Activated CD8-positive, alpha-beta memory T cell treated with anti-CD3 and anti-CD28 coated beads for 4 hours (primary cell): Measurements from ENCODE around the gene DCTN4.
"Not testable (repeated sequence)": the region's sequence is repeated elsewhere in the genome, so short reads cannot be mapped to it uniquely, and the experiment has no call there.

Source experiments
- DNase-seq, 2 donors: peaks; one replicate each; pipeline ENCODE4 v3.0.0-alpha.2; 2020; ENCODE audit warnings: low read depth in 2 of 2

Gene DCTN4

DNA sequence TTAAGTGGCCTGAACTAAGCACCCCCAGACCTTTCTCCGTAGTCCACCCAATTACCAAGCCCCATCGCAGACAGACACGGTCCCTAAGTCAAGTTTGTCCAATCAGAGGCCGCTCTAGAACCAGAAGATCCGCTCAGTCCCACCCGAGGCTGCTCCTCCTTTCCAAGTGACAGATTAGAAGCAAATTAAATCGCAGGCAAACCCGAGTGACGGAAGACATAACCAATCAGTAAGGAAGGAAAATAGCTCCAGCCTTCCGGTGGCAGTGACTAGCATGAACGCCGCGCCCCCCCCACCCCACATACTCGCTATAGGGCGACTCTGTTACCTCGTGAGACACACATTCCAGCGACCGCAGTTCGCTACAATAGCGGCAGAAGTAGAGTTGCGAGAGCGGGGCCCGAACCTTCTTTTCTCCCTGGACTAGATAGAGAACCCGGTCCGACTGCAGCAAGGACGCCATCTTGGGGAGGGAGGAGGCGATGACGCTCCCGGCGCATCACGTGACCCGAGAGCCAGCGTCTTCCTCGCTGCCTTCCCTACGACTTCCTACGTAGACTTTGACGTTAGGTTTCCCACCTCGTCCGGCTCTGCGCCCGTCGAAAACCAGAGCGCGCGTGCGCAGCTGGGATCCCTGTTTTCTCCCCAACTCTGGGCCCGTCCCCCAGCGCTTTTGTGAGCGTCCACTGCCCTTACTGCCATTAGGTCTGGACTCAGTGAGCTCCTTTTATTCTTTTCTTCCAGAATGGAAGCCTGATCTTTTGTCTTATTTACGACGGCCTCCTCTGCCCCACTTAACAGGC lies at the start of gene DCTN4:
Gene DCTN4 (minus strand): TSS at position 487 of the 803 bp plus-strand sequence. CDS start 24 bp downstream, at position 463.
- peak; percentile 85 to 90 for DNase-seq

DNA sequence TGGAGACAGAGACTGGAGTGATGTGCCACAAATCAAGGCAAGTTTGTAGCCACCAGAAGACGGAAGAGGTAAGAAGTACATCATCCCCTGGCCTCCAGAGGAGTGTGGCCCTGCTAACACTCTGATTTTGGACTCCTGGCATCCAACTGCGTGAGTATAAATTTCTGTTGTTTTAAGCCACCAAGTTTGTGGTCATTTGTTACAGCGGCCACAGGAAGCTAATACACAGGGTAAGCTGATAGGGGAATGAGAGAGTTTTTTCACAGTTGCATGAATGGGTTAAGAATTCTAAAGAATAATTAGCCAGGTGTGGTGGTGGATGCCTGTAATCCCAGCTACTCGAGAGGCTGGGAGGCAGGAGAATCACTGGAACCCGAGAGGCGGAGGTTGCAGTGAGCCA lies 45.6 kb upstream of the DCTN4 start:
- no peak for DNase-seq

DNA sequence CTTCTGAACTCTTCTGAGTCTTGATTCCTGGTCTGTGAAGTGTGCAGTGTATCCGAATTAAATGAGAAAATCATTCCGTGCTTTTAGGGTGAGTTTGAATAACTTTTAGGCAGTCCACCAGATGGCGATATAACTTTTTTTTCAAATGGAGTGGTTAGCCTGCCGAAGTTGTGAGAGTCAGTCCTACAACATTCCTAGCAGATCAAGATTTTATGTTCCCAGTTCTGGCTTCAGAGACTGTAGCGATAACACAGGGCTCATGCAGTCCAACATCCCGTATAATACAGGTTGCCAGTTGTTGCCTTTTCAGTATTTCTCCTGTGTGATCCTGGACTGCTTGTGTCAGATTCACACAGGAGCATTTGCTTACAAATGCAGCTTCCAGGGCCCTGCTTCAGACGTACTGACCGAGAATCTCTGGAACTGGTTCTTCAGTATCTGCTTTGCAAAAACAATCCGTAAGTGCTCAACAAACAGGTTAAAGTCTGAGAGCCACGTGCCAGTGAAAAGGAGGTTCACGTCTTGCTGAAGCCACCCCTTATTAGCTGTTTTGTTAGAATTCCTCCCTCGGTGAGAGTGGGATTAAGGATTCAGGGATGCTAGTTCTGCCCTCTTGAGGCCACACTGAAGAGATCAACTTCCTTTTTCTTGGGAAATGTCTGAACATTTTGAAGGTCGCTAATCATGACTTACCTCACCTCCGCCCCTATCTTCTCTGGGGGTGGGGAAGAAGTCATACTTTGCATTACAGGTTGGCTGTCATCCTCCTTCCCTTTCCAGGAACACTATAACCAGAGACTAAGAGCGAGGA lies 42.5 kb upstream of the DCTN4 start:
- DNase-seq, result no peak

DNA sequence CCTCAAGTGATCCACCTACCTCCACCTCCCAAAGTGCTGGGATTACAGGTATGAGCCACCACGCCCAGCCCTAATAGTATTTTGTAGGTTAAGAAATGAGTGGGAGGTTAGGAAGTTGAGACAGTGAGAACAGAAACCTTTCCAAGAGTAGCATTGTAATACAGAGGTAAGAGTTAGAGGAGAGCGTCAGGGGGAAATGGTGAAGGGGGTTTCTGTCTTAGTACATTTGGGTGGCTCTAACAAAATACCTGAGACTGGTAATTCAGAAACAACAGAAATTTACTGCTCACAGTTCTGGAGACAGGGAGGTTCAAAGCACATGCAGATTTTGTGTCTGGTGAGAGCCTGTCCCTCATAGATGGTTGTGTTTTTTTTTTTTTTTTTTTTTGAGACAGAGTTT lies 38.6 kb upstream of the DCTN4 start:
- DNase-seq, result no peak

DNA sequence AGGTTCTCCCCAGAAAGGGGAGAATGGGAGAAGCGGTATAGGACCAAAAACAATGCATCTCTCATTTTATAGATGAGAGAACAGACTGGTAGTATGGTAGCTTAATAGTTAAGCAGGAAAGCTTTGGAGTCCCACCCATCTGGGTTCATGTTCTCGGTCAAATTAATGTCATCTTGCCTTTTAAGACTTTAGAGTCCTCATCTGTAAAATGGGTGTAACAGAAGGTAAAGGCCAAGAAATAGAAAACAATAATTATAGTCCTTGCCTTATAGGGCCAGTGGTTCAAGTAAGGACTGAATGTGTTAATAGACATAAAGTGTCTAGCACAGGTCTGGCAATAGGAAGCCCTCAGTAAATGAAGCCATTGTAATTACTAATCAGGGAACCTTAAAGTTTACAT lies 36.1 kb upstream of the DCTN4 start:
- no peak for DNase-seq

DNA sequence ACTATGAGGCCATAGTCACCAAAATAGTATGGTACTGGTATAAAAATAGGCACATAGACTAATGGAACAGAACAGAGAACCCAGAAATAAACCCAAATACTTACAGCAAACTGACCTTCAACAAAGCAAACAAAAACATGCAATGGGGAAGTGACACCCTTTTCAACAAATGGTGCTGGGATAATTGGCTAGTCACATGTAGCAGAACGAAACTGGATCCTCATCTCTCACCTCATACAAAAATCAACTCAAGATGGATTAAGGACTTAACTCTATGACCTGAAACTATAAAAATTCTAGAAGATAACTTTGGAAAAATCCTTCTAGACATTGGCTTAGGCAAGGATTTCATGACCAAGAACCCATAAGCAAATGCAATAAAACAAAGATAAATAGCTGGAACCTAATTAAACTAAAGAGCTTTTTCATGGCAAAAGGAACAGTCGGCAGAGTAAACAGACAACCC lies 34.6 kb upstream of the DCTN4 start:
- DNase-seq, result not testable (repeated sequence)

DNA sequence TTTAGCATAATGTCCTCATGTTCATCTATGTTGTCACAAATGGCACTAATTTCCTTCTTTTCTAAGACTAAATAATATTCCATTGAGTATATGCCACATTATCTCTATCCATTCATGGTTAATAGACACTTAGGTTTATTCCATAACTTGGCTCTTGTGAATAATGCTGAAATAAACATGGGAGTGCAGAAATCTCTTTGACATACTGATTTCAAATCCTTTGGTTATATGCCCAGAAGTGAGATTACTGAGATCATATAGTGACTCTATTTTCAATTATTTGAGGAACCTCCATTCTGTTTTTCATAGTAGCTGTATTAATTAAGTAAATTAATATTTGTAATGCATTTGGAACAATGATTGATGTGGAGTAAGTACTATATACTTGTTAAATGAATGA lies 32.7 kb upstream of the DCTN4 start:
- DNase-seq, result no peak

DNA sequence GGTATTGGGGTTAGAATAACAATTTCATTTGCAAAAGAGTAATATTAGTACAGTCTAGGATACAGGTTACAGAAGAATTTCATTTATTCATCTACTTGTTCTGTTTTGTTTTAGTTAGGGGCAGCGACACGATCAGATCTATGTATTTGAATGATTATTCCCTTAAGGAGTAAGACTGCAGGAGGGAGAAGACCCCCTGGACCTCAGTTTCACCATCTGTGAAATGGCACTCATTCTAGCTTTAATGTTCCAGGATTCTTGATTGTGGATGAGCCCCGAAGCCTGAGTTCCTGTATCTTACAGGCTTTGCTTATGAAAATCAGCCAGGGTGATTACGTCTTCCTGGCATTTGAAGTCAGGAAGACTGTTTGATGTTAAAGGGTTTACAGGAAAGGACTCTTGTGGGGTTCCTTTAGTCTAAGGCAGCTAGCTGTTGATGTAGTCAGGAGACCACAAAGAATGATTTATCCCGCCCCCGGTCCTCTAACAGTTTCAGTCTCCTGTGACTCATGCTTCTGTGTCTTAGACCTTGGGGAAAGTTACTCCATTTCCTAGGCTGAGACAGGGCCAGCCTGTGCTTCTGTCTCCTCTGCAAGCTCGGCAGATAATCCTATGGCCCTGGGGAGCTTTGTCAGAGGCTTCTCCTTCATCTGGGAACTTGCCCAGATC lies 31.3 kb upstream of the DCTN4 start:
- peak; percentile 39 to 61 for DNase-seq

DNA sequence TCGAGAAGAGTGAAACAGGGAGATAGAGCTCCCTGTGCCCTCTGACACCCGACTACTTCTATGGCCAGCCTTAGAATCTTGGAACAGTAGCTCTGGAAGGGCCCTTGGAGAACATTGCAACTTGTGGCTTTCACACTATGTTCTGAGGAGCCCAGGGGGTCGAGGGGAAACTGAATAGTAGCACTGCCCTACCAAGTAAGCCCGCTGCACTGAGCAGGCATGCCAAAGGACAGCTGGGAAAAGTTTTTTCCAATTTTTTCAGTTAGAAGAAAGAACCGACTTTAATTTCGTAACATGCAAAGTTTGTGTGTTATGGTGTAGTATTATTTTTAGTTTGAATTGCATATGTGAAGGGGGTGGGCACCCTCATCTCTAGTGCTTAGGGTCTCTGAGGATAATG lies 30.6 kb upstream of the DCTN4 start:
- no peak for DNase-seq

DNA sequence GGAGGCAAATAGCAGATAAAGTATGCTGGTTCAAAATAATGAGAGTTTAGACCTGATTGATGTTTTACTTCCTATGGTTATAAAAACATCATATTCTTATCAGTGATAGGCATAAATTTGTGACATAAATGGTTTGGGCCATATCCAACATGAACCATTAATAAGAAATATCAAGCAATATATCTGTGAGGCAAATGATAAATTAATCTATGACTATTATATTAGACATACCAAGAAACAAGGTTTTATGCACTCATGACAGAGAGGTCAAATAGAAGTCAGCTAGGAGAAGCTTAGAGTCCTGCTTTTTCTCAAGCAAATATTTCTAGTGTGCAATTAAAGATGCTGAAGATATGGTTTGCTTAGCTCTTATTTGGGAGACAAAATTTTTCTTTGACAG lies 30.2 kb upstream of the DCTN4 start:
- DNase-seq, result no peak

DNA sequence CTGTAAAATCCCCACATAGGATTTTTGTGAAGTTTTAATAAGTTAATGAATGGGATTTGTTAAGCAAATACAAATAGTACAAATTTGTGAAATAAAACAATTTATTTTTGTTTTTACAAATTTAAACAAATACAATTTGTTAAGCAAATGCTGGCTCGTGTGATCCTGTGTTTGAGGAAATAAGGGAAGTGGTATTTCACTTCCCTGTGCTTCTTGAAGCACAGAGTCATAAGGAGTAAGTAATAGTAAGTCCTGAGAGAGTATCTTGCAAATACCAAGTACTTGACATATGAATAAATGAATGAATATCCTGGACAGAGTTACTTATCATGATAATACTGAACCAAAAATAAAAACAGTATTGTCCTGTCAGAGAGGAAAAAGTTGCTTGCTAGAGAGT lies 28.8 kb upstream of the DCTN4 start:
- DNase-seq, result no peak

DNA sequence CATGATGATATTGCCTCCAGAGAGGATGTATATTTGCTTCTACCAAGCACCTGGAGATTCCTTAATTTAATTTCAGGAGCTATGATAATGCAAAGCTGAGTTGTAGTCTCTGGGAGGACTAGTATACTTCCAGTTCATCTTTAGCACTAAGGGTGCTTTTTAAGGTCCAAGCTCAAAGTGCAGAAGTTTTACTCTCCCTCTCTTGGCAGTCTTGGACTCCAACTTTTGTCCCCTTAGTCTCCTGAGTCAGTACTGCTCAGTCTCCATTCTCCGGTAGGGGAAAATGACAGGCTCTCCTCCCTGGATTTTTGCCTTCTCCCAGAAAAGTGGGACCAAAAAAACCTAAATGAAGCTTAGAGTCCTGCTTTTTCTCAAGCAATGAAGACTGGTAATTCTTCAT lies 28.1 kb upstream of the DCTN4 start:
- no peak for DNase-seq

DNA sequence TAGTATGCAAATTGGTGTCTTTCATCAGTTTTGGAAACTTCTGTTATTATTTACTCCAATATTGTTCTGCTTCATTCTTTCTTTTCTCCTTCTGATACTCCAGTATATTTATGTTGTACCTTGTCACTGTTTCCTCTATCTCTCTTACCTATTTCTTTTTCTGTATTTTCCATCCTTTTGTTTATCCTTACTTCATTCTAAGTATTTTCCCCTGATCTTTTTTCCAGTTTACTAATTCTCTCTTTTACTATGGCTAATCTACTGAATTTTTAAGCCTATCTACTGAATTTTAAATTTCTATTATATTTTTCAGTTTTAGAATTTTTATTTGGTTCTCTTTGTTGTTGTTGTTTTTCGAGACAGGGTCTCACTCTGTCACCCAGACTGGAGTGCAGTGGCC lies 27.1 kb upstream of the DCTN4 start:
- no peak for DNase-seq

DNA sequence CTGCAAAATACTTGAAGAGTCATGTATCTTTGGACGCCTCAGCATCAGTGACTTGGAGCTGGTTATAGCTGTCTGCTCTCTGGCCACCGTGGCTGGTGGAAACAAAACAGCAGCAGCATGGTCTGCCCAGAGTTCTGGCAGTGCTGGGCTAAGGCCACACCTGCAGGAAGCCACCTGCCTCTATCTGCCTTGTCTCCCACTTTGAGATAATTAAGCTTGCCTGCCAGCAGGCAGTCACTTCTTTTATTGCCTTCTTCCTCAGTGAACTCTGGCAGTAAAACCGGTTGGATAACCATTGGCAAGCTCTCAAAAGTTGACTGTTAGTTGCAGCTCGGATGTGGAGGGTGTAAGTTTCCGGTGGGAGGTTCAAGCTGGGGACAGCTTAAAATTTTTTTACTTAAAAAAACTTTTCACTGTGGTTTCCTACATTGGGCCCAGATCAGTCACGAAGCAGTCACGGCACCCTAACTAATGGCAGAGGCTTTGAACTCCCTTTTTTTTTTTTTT lies 24.7 kb upstream of the DCTN4 start:
- DNase-seq, result peak; percentile 30 to 46

DNA sequence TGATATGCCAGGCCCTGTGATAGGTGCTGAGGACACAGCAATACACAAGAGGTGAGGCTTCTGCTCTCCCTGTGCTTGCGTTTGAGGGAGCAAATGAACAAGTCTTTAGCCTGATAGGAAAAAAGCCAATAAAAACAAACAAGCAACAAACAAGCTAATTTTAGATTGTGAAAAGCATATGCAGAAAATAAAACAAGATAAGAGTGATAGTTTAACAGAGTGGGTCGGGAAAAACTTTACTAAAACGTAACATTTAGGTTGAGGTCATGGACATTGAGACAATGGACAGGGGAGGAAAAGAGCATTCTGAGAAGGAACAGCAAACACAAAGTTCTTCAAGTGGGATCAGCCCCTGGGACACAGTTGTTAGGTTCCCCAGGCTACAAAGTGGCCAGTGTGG lies 24.0 kb upstream of the DCTN4 start:
- no peak for DNase-seq

DNA sequence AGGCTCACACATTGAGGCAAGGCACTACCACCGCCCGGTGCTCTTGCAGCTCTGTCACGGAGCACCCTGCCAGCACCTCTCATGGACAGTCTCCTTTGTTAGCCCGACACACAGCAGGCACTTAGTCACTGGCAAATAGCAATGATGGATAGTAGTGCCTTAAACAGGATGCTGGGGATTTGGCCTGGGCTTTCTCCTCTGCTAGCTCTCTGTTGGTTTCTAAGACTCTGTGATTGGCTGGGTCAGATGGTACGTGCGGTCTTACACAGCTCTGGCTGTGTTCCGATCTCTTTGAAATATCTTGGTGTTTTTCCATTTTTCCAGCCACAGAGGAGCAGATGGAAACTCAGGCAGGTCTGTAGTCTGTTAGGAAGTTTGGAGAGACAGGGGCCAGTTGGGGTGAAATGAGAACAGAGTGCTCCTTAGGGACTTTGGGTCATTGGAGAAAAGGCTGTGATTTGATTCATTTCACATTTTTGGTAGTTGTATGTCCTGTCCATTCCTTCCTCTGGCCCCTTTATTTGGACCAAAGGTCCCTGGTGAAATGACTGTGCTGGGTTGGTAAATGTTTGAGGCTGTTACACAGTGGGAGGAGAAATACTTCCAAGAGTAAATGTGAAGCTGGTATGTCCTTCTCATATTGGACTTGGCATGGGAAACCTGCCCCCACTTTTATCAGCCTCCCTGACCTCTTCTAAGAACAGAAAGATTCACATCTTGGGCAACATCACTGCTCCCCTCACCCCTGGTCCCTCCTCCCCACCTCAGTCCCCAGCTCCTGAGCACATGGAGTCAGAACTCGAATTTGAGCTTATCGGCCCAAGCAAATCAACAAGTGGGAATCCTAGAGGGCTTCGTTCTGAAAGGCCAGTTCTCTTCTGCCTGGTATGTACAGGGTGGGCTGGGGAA lies 23.1 kb upstream of the DCTN4 start:
- no peak for DNase-seq

DNA sequence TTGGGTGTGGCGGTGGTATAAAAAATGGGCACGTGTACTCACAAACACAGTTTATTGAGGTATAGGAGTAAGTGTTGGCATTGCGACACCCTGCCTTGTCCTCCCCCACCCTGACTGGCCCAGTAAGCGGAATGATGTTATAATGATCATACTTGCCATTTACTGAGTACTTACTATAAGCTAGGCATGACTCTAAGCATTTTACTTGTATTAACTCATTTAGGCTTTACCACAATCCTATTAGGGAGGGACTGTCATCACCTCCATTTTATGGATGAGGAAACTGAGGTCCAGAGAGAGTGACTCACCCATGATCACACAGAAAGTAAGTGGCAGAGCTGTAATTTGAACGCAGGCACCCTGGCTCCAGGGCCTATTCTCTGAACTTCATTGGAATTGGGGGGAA lies 22.0 kb upstream of the DCTN4 start:
- no peak for DNase-seq

DNA sequence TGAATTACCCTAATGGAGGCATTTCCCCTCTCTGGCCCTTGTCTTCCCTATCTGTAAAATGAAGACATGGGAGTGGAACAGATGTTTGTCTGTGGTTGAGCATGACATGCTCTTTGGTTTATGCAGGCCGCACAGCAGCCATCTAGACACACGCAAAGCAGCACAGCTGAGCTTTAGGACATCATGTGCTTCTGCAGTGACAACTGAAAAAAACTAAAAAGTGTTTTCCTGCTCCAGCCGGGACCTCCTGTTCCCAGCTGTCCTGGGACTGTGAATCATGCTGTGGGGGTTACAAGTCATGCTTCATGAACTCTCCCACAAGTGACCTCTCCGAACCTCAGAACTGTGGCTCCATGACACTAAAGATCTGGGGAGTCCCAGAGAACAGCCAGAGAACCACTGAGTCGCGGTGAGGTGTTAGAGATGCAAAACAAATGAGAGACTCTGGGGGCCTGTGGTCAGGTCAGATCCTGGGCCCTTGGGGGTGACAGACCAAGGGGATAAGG lies 21.4 kb upstream of the DCTN4 start:
- DNase-seq, result no peak

DNA sequence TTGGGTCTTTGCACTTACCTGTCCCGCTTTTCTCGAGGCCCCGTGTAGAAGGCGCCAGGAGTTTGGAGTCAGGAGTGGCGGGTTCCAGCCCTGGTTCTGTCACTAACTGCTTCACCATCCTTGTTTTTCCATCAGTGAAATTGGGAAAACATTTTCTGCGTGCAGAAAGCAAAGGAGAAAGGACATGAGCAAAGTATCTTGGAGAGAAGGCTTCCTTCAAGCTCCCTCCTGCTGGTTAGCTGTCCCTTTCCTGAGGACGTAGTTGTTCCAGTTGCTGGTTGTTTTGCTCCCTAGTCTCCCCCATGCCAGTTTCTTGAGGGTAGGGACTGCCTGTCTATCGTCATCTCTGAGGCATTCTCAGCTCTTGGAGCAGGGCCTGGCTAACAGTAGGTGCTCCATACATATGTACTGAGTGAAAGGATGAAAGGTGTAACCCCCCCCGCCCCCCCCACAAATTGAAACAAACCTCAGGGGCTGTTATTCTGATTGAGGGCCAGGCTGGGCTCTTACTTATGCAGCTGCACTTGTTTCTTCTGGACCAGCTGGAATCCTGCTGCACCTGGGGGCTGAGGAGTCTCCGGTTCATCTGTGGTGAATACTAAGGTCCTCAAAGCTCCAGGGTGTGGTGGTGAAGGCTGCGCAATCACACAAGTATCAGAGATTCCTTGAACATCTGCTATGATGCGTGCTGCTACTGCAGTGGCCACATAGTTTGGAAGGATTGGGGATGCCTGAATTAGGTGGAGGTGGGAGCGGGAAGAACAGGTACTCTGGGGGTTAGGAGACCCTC lies 20.8 kb upstream of the DCTN4 start:
- no peak for DNase-seq
